Thyroid gland (tissue), 4 donors: ENCODE measurements around the gene IER5L. TPM values are rescaled to one million over a fixed set of nuclear protein-coding genes. Genes with fewer than 3 reads are reported as not detected.

ENCODE experiments used
- DNase-seq, 2 donors: peaks; one replicate each; pipeline ENCODE4 v3.0.0-alpha.2; 2019
- H3K27ac ChIP-seq, 3 donors: fragments of 200-600 bp; sonication (generic); 1 replicate in 2 of 3; 2 replicates in 1 of 3; pipeline ENCODE4 v1.5.1; 2016 to 2019; ENCODE audit warnings: mild to moderate bottlenecking in 1 of 3, moderate library complexity in 1 of 3
- H3K27me3 ChIP-seq: fragments of 200-600 bp; sonication (generic); one replicate; pipeline ENCODE4 v1.5.1; 2019
- H3K36me3 ChIP-seq, 2 donors: fragments of 200-600 bp; sonication (generic); one replicate each; pipeline ENCODE4 v1.5.1; 2016 to 2019
- H3K4me1 ChIP-seq, 2 donors: fragments of 200-600 bp; sonication (generic); one replicate each; pipeline ENCODE4 v1.5.1; 2017 to 2019
- H3K4me3 ChIP-seq, 3 donors: fragments of 200-600 bp; sonication (generic); replicated peaks in 1 of 3; 1 replicate in 2 of 3; 2 replicates in 1 of 3; pipeline ENCODE4 v1.5.1; 2016; ENCODE audit warnings: mild to moderate bottlenecking in 1 of 3
- H3K9me3 ChIP-seq: fragments of 200-600 bp; sonication (generic); one replicate; pipeline ENCODE4 v1.5.1; 2017
- CTCF ChIP-seq, 6 experiments: fragments of 200-600 bp in 3 of 6; fragments of 450-650 bp in 3 of 6; sonication (generic) in 3 of 6; IDR thresholded peaks; one replicate each; pipeline ENCODE4 v1.5.1; 2016 to 2019; ENCODE audit warnings: antibody characterized with exemption in 6 of 6, mild to moderate bottlenecking in 2 of 6, inconsistent platforms in 1 of 6, moderate library complexity in 1 of 6
- POLR2A ChIP-seq, 2 donors: fragments of 450-650 bp; IDR thresholded peaks; one replicate each; pipeline ENCODE4 v1.6.1; 2017; ENCODE audit warnings: antibody characterized with exemption in 2 of 2, mild to moderate bottlenecking in 2 of 2, moderate library complexity in 1 of 2
- WGBS, 2 donors: methylation state at CpG; one replicate each; pipeline ENCODE4 v1.1.5; 2017; 5-methylcytosine and 5-hydroxymethylcytosine counted together
- intact Hi-C: fragments of 100-400 bp; cut with DNase I; formaldehyde crosslinking; loops from one replicate; pipeline ENCODE4 v1.15.1; 2023
- total RNA-seq, 4 donors: library from RNA; depleted of rRNA; stranded (reverse); fragments of >200 nt; gene quantifications; one replicate each; pipeline ENCODE4 v1.2.3, GENCODE V29; 2016

Gene IER5L
- total RNA-seq, 4 donors from 2014 or later: 7.8 to 20.2 (median 12.6) TPM

GRCh38 chr9:129177443-129177790 lies 644 bp downstream of the IER5L start:
- intact Hi-C loops: loop anchor here (5.0 kb wide), 1 partner anchor 35 kb away; no protein-coding TSS in a partner anchor
- peak in 1 of 2 donors; percentile 31 for DNase-seq
- Histone ChIP-seq H3K27me3 (no peaks in the 10 kb centered on the region), H3K27ac (peak overlapping the region; percentile 84 to 100 (median 87)), H3K9me3 (no peaks in the 10 kb centered on the region), H3K36me3 (no peaks in the 10 kb centered on the region), H3K4me3 (peak overlapping the region; percentile 61 to 95 (median 81)), H3K4me1 (peaks cover 27 to 28% of the 10 kb centered on the region in 2 donors)
- TF ChIP-seq CTCF (IDR thresholded peaks at IDR 0.05) (no peak), POLR2A (IDR thresholded peaks at IDR 0.05) (no peak)
- no CpG with 5 or more reads among the region's 56 CpGs for WGBS, 2 donors

- DNase-seq: peak; percentile 51 to 56
- H3K4me3 ChIP-seq: peak overlapping the region; percentile 28 to 91 (median 81)
- TF ChIP-seq POLR2A (IDR thresholded peaks at IDR 0.05) (peak in 1 of 2 donors; percentile 5), CTCF (IDR thresholded peaks at IDR 0.05) (no peak)
- H3K36me3 ChIP-seq: no peaks in the 10 kb centered on the region
- no peaks in the 10 kb centered on the region for H3K9me3 ChIP-seq
- peaks cover 30 to 33% of the 10 kb centered on the region in 2 donors for H3K4me1 ChIP-seq
- peak overlapping the region; percentile 94 to 100 (median 98) for H3K27ac ChIP-seq
- intact Hi-C loops: loop anchor here (5.0 kb wide), 1 partner anchor 35 kb away; no protein-coding TSS in a partner anchor
- WGBS, 2 donors: 0 to 1% methylated on average over 20 to 40 of the region's 80 CpGs
- H3K27me3 ChIP-seq: no peaks in the 10 kb centered on the region
Measured at GRCh38 chr9:129176701-129177442, 1.2 kb downstream of the IER5L start.

GRCh38 chr9:129175825-129176633 lies 2.0 kb downstream of the IER5L start:
- 0% methylated on average over 35 to 42 of the region's 47 CpGs for WGBS, 2 donors
- Histone ChIP-seq H3K27me3 (no peaks in the 10 kb centered on the region), H3K36me3 (no peaks in the 10 kb centered on the region), H3K9me3 (no peaks in the 10 kb centered on the region), H3K4me1 (peaks cover 37 to 41% of the 10 kb centered on the region in 2 donors), H3K4me3 (peak overlapping the region; percentile 10 to 81 (median 28)), H3K27ac (peak overlapping the region; percentile 94 to 100 (median 98))
- TF ChIP-seq CTCF (IDR thresholded peaks at IDR 0.05): no peak
- TF ChIP-seq POLR2A (IDR thresholded peaks at IDR 0.05): peak in 1 of 2 donors; percentile 85
- intact Hi-C loops: loop anchor here (5.0 kb wide), 1 partner anchor 34 kb away; no protein-coding TSS in a partner anchor
- peak; percentile 89 to 92 for DNase-seq

GRCh38 chr9:129175515-129175824 lies 2.6 kb downstream of the IER5L start:
- no peaks in the 10 kb centered on the region for H3K9me3 ChIP-seq
- peaks cover 42 to 46% of the 10 kb centered on the region in 2 donors for H3K4me1 ChIP-seq
- no peak for TF ChIP-seq POLR2A (IDR thresholded peaks at IDR 0.05)
- no peak for TF ChIP-seq CTCF (IDR thresholded peaks at IDR 0.05)
- H3K36me3 ChIP-seq: no peaks in the 10 kb centered on the region
- WGBS, 2 donors: 0 to 2% methylated on average over 10 of the region's 10 CpGs
- H3K4me3 ChIP-seq: peak overlapping the region in 1 of 3 donors; percentile 81
- intact Hi-C loops: loop anchor here (5.0 kb wide), 1 partner anchor 33 kb away; no protein-coding TSS in a partner anchor
- H3K27me3 ChIP-seq: no peaks in the 10 kb centered on the region
- DNase-seq: no peak
- H3K27ac ChIP-seq: peak overlapping the region; percentile 94 to 100 (median 98)
